Right lobe of liver (tissue), 4 donors: Measurements from ENCODE around the gene ATXN1.

Source experiments
- CTCF ChIP-seq, 4 donors: fragments of 200-600 bp in 3 of 4; fragments of 450-650 bp in 1 of 4; IDR thresholded peaks; one replicate each; pipeline versions ENCODE4 v1.5.1 to v1.8.0; 2016 to 2022; ENCODE audit warnings: antibody characterized with exemption in 4 of 4, mild to moderate bottlenecking in 2 of 4
- POLR2A ChIP-seq: fragments of 450-650 bp; IDR thresholded peaks from one replicate; pipeline ENCODE4 v1.6.1; 2017; ENCODE audit warnings: antibody characterized with exemption, mild to moderate bottlenecking
- donor health status: DM: no; HTN: no; CAD: no.
- donor health status: DM: no; HTN: no; CAD: no.
- donor health status: DM: no; HTN: yes; CAD: no.

DNA sequence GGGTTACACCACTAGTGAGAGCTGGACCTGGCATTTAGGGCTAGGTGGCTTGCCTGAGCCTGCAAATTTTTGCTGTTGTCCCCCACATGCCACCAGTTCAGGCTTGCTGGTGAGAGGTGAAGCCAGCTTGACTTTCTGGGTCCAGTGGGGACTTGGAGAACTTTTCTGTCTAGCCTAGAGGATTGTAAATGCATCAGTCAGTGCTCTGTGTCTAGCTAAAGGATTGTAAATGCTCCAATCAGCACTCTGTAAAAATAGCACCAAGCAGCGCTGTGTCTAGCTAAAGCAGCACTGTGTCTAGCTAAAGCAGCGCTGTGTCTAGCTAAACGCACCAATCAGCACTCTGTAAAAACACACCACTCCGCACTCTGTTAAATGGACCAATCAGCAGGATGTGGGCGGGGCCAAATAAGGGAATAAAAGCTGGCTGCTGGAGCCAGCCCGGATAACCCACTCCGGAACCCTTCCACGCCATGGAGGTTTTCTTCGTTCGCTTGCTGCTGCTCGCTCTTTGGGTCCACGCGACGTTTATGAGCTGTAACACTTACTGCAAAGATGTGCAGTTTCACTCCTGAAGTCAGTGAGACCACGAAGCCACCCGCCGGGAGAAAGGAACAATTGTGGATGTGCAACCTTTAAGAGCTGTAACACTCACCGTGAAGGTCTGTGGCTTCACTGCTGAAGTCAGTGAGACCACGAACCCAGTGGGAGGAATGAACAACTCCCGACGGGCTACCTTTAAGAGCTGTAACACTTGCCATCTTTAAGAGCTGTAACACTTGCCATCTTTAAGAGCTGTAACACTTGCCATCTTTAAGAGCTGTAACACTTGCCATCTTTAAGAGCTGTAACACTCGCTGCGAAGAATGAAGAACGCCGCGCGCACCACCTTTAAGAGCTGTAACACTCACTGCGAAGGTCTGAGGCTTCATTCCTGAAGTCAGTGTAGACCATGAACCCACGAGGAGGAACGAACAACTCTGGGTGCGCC lies 495.6 kb downstream of the ATXN1 start:
- TF ChIP-seq CTCF (IDR thresholded peaks at IDR 0.05): no peak
- TF ChIP-seq POLR2A: no peak
